GM21515 (cell line): ENCODE data around the gene IFITM10.

ENCODE experiments used
- ATAC-seq: cut with Tn5 transposase; IDR thresholded peaks from one replicate; pipeline ENCODE4 v1.9.1; 2021; ENCODE audit not compliant: unreplicated experiment

Gene IFITM10

DNA sequence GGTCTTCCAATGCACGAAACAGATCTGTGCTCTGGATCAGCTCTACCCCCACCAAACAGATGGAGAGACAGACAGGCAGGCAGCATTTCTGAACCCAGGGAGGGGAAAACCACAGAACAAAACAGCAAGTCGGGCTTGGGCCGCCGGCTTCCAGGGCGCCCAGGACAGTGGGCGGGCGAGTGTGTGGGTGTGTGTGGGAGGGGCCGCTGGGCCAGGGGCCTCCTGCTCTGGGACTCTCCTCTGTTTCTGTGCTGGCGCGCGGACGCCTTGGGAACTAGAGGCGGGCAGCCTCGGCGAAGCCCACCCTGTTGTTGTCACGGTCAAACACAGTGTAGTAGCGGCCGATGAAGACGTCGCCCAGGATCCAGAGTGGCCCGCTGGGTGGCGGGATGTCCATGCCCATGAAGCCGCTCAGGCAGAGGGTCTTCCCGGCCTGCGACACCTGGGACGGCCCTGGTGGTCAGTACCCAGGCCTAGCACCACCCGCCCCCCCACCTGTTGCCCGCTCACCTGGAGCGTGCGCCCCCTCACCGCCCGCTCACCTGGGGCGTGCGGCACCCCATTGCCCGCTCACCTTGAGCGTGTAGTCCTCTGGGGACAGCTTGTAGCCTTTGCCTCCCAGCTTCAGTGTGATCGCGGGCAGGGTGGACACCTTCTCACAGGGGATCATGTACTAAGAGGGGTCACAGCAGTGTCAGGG, 3.0 kb upstream of the IFITM10 start:
- ATAC-seq, result no peak

- no peak for ATAC-seq
These were observed 2.5 kb upstream of the IFITM10 start for GRCh38 chr11:1752907-1753228.

GRCh38 chr11:1751999-1752906, 1.9 kb upstream of the IFITM10 start:
- ATAC-seq, result no peak

DNA sequence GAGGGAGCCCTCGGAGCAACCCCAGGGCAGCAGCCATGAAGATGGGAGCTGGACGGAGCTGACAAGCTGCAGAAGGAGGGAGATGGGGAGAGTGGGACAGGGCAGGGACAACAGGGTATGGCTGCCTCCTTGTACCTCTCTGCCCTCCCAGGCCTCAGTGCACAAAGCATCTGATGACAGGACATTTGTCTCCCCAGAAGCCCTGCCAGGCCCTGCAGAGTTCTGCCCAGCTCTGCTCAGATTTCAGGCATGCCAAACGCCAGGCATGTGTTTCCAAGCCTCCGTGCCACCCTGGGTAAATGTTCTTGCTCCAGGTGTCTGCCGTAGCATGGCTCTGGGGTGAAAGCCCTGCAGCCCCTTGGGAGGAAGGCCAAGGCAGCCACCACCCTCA, 1.1 kb upstream of the IFITM10 start:
- no peak for ATAC-seq

DNA sequence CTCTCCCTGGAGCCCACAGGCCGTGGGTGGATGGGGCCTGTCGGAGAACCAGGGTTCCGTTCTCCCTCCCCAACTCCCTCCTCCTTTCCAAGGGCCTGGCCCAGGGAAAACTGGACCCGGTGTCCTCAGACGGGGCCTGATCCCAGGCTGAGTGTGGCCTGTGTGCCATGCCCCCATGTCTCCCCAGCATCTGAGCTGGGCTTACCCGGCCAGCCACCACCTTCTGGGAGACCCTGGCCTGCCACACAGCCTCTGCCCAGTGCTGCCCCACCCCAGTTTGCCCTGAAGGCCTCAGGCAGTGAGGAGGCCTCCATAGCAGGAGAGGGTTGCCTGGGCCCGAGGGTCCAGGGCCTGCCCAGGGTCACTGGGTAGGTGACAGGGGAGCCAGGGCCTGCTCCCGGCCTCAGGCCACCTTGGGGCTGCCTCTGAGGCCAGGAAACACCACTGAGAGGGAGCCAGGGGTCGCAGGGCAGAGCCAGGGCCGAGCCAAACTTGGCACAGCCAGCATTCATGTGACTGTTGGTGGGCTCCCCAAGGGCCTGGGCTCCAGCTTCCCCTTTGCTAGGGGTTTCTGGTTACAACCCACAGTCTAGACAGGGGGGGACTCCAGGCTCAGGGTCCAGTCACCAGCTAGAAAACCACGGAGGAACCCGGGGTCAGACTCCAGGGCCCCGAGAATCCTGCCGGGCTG, 590 bp upstream of the IFITM10 start:
- no peak for ATAC-seq

DNA sequence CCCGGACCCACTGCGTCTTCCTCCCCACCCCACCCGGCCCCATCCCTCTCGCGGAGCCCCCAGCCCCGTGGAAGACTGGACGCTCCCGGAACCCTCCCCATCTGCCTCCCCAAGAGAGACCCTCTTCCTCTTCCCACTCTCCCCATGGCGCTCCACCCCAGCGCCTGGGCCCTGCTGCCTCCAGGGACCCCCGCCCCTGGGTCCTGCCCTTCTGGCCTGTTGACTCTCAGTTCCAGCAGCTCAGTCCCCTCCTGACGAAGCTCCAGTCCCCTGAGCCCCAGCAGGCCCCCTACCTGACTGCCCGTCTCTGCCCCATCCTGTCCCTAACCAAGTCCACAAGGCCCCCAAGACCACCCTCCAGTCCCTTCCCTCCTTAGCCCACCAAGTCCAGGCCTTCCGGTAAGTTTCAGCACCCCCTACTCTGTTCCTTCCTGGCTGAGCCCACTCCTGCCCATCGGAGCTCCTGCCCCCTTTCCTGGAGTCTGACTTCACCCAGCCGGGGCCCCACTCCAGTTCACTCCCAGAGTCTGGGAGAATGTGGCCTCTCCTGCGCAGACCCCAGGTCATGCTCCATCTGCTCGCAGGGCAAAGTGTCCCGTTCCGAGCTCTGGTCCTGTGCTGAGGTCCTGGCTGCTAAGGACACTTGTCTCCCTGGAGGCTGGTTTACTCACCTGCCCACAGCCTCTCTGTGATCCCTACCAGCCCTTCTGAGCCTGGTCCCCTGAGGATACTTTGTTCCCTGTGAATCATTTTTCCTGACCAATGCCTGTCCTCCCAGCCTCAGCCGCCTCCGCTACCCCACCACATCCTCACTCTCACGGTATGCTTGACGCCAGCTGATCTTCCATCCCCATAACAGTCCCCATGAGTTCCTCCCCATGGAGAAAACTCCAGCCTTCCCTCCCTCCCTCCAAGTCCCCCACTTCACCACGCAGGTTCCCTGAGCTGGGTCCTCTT, 722 bp downstream of the IFITM10 start:
- no peak for ATAC-seq

GRCh38 chr11:1748636-1749394, 1.6 kb downstream of the IFITM10 start:
- no peak for ATAC-seq

- ATAC-seq, result no peak
These were observed 2.4 kb downstream of the IFITM10 start for GRCh38 chr11:1747753-1748635.

DNA sequence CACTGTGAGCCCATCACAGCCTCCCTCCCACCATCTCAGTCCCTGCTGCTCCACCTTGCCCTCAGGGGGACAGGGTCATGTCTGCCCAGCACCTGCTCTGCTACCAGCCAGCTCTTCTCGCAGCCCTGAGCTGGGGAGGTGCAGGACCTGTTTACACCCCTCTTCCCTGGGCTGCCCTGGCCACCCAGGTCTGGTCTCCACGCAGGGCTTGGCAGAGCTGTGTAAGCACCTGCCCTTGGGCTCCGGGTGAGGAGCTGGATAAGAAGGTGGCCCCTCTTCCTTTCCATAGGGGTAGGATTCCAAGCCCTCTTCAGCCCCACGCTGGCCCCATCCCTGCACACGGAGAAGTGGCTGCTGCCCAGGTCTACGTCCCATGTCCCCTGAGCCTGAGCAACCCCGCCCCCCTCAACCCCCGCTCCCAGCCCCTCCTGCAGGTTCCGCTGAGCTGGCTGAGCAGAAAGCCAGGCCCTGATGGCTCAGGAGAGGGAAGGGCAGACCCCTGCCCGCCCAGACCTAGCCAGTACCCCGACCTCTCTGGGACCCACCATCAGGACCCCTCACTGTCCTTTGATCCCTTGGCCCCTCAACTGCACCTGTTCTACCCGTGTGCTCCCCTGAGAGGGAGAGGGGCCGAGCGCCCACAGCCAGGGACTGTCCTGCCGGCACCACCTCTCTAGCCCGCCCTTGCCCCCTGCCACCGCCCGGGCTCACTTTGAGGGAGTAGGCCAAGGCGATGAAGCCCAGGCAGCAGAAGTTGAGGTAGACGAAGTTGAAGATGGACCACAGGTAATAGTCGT, 3.2 kb downstream of the IFITM10 start:
- ATAC-seq, result no peak

DNA sequence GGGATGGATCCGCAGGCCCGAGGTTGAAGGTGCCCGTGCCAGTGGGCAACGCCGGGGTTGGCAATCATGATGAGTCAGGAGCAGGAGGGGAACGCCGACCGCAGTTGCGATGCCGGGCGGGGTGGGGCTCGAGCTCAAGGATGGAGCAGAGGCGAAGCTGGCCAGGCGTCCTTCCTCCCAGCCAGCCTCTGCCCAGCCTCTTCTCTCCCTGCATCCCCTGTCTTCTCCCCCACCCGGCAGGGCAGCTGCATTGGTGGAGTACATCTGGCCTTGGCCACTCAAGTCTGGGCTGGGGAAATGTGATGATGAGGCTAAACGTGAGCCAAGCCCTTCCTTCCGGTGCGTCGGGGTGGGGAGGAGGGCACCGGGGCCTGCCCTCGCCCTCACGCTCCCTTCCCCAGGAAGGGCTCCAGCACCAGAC, 3.9 kb downstream of the IFITM10 start:
- ATAC-seq, result no peak

GRCh38 chr11:1745701-1746320, 4.6 kb downstream of the IFITM10 start:
- ATAC-seq, result no peak

DNA sequence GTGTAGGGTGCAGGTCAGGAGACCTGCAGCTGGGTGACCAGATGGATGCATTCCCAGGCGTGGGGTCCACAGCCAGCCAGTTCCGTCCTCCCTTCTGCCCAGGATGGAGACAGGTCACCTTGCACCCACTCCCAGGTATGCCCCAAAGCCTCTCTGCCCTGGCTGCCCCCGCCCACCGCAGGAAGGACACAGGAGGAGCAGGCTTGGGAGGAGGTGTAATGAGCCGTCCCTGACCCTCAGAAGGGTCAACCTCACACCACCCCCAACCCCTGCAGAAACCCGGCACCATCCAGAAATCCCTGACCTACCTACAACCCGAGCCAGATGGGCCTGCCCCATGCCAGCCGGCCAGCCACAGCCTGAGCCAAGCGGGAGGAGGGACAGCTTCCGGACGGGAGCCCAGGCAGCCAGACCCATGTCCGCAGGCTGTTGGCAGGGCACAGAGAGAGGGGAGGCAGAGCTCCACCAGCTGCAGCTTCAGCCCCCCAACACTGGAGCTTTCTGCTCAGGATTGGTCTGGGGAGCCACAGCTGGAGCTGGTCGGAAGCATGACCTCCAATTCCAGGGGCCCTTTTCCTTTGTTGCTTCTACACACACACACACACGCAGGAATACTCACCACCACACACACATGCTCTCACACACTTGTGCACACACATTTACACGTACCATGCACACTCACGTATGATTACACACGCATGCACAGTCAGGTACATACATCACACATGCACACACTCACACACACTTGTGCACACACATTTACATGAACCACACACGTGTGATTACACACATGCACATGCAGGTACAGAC, 5.3 kb downstream of the IFITM10 start:
- no peak for ATAC-seq

GRCh38 chr11:1744137-1744886, 6.1 kb downstream of the IFITM10 start:
- no peak for ATAC-seq

DNA sequence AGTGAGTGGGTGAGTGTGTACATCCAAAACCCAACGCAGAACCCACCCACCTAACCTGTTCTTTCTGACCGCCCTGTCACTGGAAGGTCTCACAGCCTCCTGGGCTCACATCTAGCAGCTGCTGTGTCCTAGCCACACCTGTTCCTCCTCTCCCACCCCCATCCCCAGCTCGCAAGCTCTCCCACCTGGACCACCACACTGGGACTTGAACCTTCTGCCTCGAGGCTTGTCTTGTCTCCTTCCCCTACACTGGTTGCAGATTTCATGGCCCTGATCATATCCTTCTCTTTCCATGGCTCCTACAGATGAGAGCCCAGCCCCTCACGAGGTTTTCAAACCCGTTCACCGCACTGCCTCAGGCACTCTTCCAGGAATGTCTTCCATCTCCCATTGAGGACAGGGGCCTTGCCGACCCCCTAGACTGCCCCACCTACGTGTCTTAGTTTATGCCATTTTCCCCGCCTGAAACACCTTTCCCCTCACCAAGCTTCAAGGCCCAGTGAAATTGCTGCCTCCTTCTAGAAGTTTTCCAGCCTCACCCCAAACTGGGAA, 6.7 kb downstream of the IFITM10 start:
- no peak for ATAC-seq

GRCh38 chr11:1742869-1743584, 7.4 kb downstream of the IFITM10 start:
- ATAC-seq, result no peak
